ENCODE data around the gene EML1.
A peak's percentile ranks its signal among the peaks of the same experiment; 100 is the strongest.

EML1 gene

GRCh38 chr14:99966912-99967311 is 173.7 kb downstream of the EML1 start:
- DNase-seq (ENCODE audit: low read depth in 2 of 2), result no peak

DNA sequence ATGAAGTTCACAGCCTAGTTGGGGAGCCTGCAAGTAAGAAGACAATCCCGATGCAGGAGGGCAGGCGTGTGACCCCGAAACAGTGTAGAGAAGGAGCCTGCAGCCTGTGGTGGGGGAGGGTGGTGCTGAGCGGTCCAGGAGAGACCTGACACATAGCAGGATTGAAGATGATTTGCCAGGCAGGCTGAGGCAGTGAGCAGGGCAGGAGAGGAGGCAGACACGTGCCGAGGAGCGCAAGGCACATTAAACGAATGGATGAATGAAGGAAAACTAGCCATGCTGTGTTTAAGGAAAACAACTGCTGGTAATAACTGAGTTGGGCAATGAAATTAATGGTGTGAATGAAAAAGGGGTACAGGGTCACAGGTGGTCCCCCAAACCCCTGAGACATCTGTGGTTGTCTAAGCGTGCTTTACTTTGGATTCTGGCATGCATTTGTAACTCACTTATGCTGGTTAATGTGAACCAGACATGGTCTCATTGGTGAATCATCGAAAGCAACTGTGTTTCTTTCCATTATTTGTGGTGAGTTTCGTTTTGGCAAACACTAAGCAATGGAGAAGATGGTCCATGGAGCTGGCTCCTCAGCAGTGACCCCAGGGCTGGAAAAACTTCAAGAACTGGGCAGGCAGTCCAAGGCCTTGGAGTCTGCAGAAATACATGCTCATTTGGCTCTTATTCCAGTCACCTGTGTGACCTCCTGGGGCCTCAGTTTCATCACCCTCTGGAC is 175.1 kb downstream of the EML1 start:
- no peak for DNase-seq (ENCODE audit: low read depth in 2 of 2)

DNA sequence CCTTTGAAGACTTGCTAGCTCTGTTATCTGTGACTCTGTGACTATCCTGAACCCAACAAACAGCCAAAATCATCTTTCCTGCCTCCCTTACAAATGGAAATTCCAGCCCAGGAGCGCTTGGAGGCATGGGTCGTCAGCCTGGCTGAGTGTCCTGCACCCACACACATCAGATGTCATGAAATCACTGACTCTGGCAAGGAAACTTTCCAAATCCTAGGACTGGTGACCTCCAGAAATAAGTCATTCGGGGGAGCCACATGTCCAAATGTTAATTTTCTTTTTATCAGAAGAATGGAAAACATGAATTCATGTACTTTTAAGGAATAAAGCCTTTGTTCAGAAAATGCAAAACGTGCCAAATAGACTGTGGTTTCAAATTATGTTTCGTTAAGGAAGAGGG is 175.7 kb downstream of the EML1 start:
- DNase-seq (ENCODE audit: low read depth in 2 of 2), result no peak

DNA sequence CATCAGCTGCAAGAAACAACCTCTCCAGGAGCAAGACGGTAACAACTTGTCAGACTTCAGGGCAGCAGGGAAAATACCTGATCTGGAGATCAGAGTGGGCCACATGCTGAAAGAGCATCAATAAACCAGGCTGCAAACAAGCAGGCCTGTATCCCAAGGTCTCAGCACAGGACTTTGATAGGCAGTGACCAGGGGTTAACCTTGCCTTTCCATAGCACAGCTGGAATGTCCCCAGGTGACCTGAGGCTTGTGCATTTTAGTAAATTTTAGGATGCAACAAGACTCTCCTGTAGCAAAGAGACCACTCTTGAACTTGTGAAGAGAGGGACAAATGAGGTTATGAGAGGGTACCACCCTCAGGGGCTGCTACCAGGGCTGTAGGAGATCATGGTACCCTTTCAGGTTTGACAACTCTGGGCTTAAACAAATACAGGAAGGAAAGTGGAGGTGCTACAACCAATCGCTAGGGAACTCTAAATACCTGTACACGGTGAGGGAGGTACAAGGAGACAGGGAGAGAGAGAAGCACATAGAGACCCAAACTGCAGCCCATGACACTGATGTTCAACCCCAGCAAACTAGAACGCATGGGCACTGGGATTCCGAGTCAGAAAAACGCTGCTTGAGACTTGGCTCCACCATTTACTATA is 176.6 kb downstream of the EML1 start:
- DNase-seq (ENCODE audit: low read depth in 2 of 2), result no peak

- DNase-seq (ENCODE audit: low read depth in 2 of 2), result peak; percentile 65 to 71
These were observed 178.1 kb downstream of the EML1 start for GRCh38 chr14:99971087-99971940.

GRCh38 chr14:99971941-99972747 is 178.9 kb downstream of the EML1 start:
- no peak for DNase-seq (ENCODE audit: low read depth in 2 of 2)

DNA sequence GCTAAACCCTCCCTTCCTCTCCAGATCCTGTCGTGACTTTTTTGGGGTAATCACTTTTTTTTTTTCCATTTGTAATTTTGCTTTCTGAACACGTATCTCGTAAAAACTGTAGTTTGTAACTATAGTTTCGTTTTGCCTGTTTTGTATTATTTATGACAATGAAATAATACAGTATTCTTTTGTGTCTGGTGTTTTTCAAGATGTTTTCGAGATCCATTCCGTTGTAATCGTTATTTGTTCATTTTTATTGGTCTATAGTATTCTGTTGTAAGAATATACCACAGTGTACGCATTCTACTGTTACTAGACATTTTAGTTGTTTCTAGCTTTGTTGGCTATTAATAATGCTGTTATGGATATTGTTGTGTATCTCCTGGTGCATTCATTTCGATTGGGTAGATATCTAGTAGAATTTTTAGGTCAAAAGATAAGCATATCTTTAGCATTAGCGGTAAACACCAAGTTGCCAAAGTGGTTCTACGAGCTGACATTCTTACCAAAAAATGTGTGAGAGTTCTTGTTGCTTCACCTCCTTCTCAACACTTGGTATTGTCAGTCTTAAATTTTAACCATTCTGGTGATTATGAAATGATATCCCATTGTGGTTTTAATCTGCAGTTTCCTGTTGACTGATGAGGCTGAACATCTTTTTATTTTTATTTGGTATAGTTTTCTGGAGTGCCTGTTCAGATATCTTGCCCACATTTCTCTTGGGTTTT is 179.7 kb downstream of the EML1 start:
- no peak for DNase-seq (ENCODE audit: low read depth in 2 of 2)

- no peak for DNase-seq (ENCODE audit: low read depth in 2 of 2)
These were observed 182.0 kb downstream of the EML1 start for GRCh38 chr14:99975190-99975589.

GRCh38 chr14:99976021-99976420 is 182.8 kb downstream of the EML1 start:
- DNase-seq (ENCODE audit: low read depth in 2 of 2), result no peak

GRCh38 chr14:99976681-99977080 is 183.5 kb downstream of the EML1 start:
- no peak for DNase-seq (ENCODE audit: low read depth in 2 of 2)

- DNase-seq (ENCODE audit: low read depth in 2 of 2), result no peak
These were observed 187.1 kb downstream of the EML1 start for GRCh38 chr14:99980299-99980698.

- DNase-seq (ENCODE audit: low read depth in 2 of 2), result no peak
These were observed 188.6 kb downstream of the EML1 start for GRCh38 chr14:99981806-99982205.

GRCh38 chr14:99982537-99983250 is 189.5 kb downstream of the EML1 start:
- DNase-seq (ENCODE audit: low read depth in 2 of 2), result peak; percentile 23 to 27

- DNase-seq (ENCODE audit: low read depth in 2 of 2), result no peak
These were observed 190.2 kb downstream of the EML1 start for GRCh38 chr14:99983251-99984015.

DNA sequence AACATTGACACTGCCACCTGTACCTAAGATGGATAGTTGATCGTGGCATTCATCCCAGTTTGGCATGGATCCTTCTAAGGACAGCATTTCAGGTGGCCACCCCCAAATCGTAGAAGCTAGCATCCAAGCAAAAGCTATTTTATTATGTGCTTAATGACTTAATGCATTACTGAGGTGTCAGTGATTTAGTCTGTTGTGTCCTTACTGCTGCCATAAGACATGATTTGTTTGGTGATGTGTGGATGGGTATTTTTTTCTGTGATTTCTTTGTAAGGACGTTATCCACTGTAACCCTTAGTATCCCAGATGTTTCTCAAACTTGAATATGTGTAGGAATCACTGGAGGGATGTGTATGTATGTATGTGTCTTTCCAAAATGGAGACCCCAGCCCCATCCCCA is 190.8 kb downstream of the EML1 start:
- DNase-seq (ENCODE audit: low read depth in 2 of 2), result no peak

GRCh38 chr14:99986396-99986795 is 193.2 kb downstream of the EML1 start:
- DNase-seq (ENCODE audit: low read depth in 2 of 2), result no peak

DNA sequence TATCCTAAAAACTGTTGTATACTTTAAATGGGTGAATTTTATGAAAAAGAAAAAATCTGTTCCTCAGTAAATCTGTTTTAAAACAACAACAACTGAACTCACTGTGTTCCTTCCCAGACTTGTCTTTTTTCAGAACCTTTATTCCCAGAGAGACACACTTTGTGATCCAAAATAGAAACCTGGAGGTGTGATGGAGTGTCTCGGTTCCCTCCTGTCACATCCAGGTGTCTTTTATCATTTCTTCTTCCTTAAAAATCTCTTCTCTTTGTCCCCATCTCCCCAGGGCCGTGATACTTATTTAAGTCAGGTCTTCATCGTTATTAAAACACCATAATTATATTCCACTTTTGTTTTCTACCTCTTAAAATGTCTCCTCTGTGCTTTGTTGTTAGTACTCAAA is 195.8 kb downstream of the EML1 start:
- no peak for DNase-seq (ENCODE audit: low read depth in 2 of 2)

- DNase-seq (ENCODE audit: low read depth in 2 of 2), result no peak
These were observed 197.3 kb downstream of the EML1 start for GRCh38 chr14:99990268-99991170.

- DNase-seq (ENCODE audit: low read depth in 2 of 2), result no peak
These were observed 198.1 kb downstream of the EML1 start for GRCh38 chr14:99991331-99991730.
